Tibial nerve (tissue), 4 donors: ENCODE results near the gene SIRPA.

Experiments used
- EP300 ChIP-seq, 2 donors: sonication (generic); formaldehyde crosslinking; IDR thresholded peaks; one replicate each; pipeline ENCODE4 v1.6.1; 2017; ENCODE audit warnings: antibody characterized with exemption in 2 of 2, mild to moderate bottlenecking in 1 of 2
- POLR2A ChIP-seq, 2 donors: fragments of 450-650 bp; IDR thresholded peaks; one replicate each; pipeline ENCODE4 v1.6.1; 2017; ENCODE audit warnings: antibody characterized with exemption in 2 of 2, mild to moderate bottlenecking in 2 of 2, moderate library complexity in 2 of 2
- TF ChIP-seq, protein P1 (sequence below), 5 experiments: fragments of 200-600 bp in 3 of 5; fragments of 450-650 bp in 2 of 5; sonication (generic) in 3 of 5; IDR thresholded peaks; one replicate each; pipeline ENCODE4 v1.5.1; 2016 to 2019; ENCODE audit warnings: antibody characterized with exemption in 5 of 5, mild to moderate bottlenecking in 3 of 5, moderate library complexity in 2 of 5

DNA sequence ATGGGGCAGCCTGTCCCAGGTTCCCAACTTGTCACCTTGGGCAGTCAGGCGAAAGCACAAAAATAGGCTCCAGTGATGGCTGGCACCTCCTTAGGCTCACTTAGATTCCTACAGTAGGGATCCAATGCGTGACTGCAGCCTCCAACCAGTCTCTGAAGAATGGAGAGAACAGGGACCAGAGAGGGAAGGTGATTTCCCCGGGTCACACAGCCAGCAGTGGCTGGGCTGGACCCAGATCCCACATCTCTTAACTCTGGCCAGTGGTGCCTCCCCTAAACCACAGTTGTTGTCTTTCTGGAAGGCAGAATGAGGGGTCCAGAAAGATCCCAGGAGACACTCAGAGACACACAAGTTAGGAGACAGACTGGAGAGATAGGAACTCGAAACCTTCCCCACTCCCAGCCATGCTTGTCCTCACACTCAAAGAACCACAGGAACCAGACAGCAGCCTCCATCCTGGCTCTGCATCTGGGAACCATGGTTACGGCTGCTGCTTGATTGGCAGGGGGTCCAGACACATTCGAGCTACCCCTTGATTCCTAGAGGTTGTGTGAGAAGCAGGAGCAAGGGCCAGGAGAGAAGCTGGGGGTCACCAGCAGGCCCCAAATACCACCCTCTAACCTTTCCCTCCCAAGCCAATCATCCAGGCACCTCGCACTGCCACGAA is 33.1 kb upstream of the SIRPA start:
- TF ChIP-seq, protein P1, sequence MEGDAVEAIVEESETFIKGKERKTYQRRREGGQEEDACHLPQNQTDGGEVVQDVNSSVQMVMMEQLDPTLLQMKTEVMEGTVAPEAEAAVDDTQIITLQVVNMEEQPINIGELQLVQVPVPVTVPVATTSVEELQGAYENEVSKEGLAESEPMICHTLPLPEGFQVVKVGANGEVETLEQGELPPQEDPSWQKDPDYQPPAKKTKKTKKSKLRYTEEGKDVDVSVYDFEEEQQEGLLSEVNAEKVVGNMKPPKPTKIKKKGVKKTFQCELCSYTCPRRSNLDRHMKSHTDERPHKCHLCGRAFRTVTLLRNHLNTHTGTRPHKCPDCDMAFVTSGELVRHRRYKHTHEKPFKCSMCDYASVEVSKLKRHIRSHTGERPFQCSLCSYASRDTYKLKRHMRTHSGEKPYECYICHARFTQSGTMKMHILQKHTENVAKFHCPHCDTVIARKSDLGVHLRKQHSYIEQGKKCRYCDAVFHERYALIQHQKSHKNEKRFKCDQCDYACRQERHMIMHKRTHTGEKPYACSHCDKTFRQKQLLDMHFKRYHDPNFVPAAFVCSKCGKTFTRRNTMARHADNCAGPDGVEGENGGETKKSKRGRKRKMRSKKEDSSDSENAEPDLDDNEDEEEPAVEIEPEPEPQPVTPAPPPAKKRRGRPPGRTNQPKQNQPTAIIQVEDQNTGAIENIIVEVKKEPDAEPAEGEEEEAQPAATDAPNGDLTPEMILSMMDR (IDR thresholded peaks at IDR 0.05): no peak
- TF ChIP-seq EP300 (IDR thresholded peaks at IDR 0.05) (no peak), POLR2A (IDR thresholded peaks at IDR 0.05) (no peak)
